ENCODE data around the gene KYNU.
"Not testable (repeated sequence)": the region's sequence is repeated elsewhere in the genome, so short reads cannot be mapped to it uniquely, and the experiment has no call there.

Gene KYNU

GRCh38 chr2:142869461-142870106 lies 7.9 kb upstream of the KYNU start:
- peak overlapping the region; percentile 98 for H3K27ac ChIP-seq
- no peak for DNase-seq (ENCODE audit: low read depth, low spot score)

- H3K27ac ChIP-seq = peak overlapping the region; percentile 16
- DNase-seq (ENCODE audit: low read depth, low spot score) = no peak
These were observed 6.9 kb upstream of the KYNU start for GRCh38 chr2:142870526-142870925.

DNA sequence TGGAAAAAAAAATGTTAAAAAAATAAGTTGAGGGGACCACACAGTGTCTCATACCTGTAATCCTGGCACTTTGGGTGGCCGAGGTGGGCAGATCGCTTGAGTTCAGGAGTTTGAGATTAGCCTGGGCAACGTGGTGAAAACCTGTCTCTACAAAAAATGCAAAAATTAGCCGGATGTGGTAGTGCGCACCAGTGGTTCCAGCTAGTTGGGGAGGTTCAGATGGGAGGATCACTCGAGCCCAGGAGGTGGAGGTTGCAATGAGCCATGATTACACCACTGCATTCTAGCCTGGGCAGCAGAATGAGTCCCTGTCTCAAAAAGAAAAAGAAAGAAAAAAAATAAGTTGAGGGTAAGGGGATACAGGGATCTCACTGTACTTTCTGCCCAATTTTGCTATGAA lies 6.1 kb upstream of the KYNU start:
- no peak for DNase-seq (ENCODE audit: low read depth, low spot score)
- no peak overlapping the region for H3K27ac ChIP-seq

GRCh38 chr2:142872882-142873724 lies 4.4 kb upstream of the KYNU start:
- DNase-seq (ENCODE audit: low read depth, low spot score) = peak; percentile 77
- peak overlapping the region; percentile 99 for H3K27ac ChIP-seq

DNA sequence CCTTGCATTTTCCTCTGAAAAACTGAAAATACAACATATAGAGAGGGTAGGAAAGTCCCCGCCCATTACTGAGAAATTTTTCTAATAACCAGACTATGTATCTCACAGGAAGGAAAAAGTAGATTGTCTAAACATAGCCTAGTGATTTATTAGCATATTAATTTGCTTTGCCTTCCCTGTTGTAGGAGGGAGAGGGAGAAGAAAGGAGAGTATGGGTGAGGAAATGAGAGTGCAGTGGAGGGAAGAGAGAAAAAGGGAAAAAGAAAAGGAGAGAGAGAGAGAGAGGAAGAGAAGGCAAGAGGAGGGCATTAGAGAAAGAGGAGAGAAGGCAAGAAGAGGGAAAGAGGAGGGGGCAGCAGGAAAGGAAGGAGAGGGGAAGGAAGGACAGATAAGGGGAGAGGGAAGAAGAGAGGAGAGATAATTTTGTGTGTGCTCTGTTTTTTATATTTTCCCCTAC lies 3.6 kb upstream of the KYNU start:
- peak overlapping the region; percentile 99 for H3K27ac ChIP-seq
- no peak for DNase-seq (ENCODE audit: low read depth, low spot score)

DNA sequence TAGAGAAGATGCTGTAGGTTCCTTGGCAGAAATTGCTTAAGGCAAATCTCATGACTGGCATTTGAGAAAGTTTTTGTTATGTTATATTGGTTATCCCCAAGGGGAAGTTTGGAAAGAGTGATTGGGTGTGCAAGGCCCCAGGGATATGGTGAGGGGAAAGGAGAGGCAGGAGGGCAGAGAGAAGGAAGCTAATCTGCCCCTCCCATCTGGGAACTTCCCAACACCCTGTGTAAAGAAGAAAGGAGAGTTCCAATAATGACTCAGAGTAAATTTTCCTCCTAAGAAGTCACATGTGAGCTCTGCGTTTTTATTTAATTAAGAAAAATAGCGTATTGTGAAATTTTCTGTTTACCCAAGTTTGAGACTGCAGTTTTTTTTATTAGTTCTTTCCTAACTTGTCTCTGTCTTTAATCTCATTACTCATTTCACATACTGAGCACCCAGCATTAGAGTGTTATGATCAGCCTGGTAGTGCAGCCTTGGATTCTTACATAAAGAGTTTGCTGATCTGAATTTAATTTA lies 3.1 kb upstream of the KYNU start:
- peak overlapping the region; percentile 99 for H3K27ac ChIP-seq
- peak; percentile 96 for DNase-seq (ENCODE audit: low read depth, low spot score)

GRCh38 chr2:142875010-142875409 lies 2.5 kb upstream of the KYNU start:
- H3K27ac ChIP-seq = peak overlapping the region; percentile 99
- DNase-seq (ENCODE audit: low read depth, low spot score) = no peak

DNA sequence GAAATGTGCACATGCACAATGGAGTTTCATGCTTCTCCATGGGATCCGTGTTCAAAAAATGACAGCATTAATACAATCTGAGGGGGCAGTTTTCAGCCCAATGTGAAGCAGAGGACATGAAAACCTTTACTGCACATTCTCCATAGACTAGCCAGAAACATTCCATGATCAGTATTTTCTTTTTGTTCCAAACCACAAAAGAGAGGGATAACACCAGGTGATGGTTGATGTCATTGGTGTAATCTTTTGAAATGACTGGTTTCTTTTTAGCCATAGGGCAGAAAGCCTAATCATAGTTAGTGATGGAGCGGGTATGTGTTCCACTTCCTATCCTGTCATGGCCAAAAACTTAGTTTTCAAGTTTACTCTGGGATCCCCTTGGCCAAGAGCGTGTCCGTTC lies 1.8 kb upstream of the KYNU start:
- H3K27ac ChIP-seq = peak overlapping the region; percentile 99

DNA sequence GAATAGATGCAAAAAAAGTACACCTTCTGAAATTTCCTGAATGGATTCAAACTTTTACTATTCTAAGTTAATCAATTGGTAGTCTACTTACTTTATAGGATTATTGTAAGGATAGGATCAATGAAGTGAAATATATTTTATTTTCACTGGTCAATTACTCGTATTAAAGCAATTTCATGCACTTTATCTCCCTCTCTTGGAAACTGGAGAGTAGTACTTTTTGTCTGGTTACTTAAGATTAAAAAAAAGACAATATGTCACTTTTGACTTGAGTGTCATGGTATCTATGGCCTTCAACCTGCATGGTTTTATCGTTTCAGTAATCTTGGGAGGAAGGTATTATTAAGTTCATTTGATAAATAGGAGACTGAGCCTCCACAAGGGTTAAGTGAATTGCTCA lies 1.0 kb upstream of the KYNU start:
- no peak for DNase-seq (ENCODE audit: low read depth, low spot score)
- peak overlapping the region; percentile 99 for H3K27ac ChIP-seq

More for the DNA sequence above, 1.8 kb upstream of the KYNU start:
- DNase-seq (ENCODE audit: low read depth, low spot score) = peak; percentile 36

DNA sequence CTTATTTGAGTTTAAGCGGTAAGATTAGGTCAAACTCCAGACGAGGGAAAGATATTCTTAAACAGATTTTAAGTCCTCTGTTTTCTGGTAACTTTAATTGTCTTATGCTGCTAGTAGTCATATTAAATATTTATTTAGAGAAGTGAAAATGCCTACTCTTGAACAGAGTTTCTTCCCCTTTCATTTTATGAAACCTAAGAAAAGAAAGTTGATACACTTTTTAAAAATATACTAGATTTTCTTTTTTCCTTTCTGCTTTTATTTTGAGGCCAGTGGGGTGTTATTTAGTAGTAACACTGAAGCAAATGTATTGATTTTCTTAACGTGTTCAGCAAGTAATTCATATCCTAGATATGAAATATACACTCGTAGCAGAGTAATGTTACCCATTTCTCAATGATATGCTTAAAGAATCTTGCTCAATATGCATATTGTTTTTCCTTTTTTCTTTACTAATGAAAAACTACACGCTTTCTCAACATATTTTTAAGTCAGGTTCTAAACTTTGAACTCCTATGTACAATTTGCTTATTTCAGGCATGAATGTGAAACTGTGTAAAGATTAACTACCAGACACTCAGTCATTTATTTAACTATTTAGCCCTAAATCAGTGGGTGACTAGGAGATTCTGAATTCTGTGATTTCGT lies 691 bp downstream of the KYNU start:
- no peak for DNase-seq (ENCODE audit: low read depth, low spot score)
- no peak overlapping the region for H3K27ac ChIP-seq

DNA sequence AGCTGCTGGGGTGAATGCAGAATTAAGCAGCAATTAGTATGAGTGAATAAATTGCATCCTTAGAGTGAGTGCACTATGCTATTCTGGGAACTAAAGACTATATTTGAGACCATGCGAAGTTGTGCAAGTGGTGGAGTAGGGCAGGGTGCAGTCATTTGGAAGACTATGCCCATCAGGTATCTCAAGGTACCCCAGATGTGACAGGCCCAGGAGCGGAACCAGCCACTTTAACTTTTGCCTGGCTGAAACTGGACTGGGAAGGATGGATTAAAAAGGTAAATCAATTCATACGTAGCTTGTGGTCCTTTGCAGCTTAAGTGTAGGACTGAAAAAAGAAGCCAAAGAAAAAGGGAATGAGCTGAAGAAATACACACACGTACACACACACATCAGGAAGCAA lies 1.7 kb downstream of the KYNU start:
- DNase-seq (ENCODE audit: low read depth, low spot score) = no peak
- H3K27ac ChIP-seq = no peak overlapping the region

GRCh38 chr2:142880279-142880678 lies 2.8 kb downstream of the KYNU start:
- DNase-seq (ENCODE audit: low read depth, low spot score) = peak; percentile 31

DNA sequence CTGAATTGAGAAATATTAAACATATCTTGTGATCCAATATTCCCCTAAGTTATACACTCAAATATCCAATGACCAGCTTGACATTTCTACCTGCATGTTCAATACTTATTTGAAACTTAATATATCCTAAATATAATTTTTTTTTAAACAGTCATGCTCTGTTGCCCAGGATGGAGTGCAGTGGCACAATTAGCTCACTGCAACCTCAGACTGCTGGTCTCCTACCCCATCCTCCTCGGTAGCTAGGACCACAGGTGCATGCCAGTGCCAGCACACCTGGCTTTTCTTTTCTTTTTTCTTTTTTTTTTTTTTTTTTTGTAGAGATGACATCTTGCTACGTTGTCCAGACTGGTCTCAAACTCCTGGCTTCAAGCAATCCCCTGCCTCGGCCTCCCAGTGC lies 4.2 kb downstream of the KYNU start:
- DNase-seq (ENCODE audit: low read depth, low spot score) = no peak
- H3K27ac ChIP-seq = no peak overlapping the region

More at GRCh38 chr2:142880279-142880678, 2.8 kb downstream of the KYNU start:
- H3K27ac ChIP-seq = peak overlapping the region; percentile 42

DNA sequence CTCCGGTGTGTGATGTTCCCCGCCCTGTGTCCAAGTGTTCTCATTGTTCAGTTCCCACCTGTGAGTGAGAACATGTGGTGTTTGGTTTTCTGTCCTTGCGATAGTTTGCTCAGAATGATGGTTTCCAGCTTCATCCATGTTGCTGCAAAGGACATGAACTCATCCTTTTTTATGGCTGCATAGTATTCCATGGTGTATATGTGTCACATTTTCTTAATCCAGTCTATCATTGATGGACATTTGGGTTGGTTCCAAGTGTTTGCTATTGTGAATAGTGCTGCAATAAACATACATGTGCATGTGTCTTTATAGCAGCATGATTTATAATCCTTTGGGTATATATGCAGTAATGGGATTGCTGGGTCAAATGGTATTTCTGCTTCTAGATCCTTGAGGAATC lies 5.0 kb downstream of the KYNU start:
- not testable (repeated sequence) for H3K27ac ChIP-seq; DNase-seq (ENCODE audit: low read depth, low spot score)

DNA sequence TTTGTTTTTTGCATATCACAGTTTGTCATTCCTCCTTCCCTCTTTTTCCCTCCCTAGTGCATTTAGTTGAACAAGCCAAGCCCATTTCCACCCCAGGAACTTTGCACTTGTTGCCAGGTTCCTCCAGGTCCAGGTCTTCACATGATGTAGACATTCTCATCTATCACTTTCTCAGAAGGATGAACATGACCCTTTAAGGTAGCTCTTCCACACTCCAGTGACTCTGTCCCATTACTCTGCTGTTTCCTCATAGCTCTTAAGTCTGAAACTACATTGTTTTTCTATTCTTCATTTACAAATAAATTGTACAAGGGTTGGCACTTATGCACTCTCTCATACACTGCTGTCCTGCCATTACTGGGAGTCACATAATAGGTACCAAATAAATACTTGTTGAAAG lies 6.1 kb downstream of the KYNU start:
- H3K27ac ChIP-seq = no peak overlapping the region
- no peak for DNase-seq (ENCODE audit: low read depth, low spot score)

GRCh38 chr2:142885543-142885942 lies 8.1 kb downstream of the KYNU start:
- no peak overlapping the region for H3K27ac ChIP-seq
- DNase-seq (ENCODE audit: low read depth, low spot score) = no peak

GRCh38 chr2:142892715-142893114 lies 15.3 kb downstream of the KYNU start:
- no peak overlapping the region for H3K27ac ChIP-seq
- no peak for DNase-seq (ENCODE audit: low read depth, low spot score)

DNA sequence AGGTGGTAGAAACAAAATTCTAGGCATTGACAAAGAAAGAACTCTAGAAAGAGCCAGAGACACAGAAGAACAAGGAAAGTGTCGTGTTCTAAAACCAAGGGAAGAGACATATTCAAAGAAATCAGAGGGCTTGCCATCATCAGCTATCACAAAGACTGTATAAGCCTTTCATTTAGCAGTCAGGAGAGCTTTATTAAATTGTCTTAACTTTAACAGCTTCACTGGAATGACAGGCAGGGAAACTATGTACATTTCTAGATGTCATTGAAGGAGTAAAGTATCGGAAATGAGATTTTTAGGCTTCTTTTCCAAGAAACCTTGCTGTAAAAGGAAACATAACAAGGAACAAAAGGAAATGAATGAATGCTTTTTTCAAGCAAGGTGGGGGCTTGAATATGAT lies 15.8 kb downstream of the KYNU start:
- no peak overlapping the region for H3K27ac ChIP-seq
- no peak for DNase-seq (ENCODE audit: low read depth, low spot score)

- no peak overlapping the region for H3K27ac ChIP-seq
- no peak for DNase-seq (ENCODE audit: low read depth, low spot score)
These were observed 20.3 kb downstream of the KYNU start for GRCh38 chr2:142897807-142898206.

- DNase-seq (ENCODE audit: low read depth, low spot score); H3K27ac ChIP-seq: not testable (repeated sequence)
These were observed 22.9 kb downstream of the KYNU start for GRCh38 chr2:142900327-142900726.

GRCh38 chr2:142901780-142902179 lies 24.3 kb downstream of the KYNU start:
- no peak for DNase-seq (ENCODE audit: low read depth, low spot score)
- no peak overlapping the region for H3K27ac ChIP-seq

Data from epithelial cell of prostate (primary cell).